Fibroblast of the aortic adventitia (primary cell): ENCODE results near the gene PCSK5. TPM values are rescaled to one million over a fixed set of nuclear protein-coding genes. Genes with fewer than 3 reads are reported as not detected.

ENCODE experiments used
- DNase-seq: peaks from one replicate; pipeline ENCODE4 v3.0.0-alpha.2; 2010; ENCODE audit warnings: low read depth
- H3K4me3 ChIP-seq: 2 replicates; pipeline ENCODE4 v1.5.1; 2011; ENCODE audit warnings: low read depth, mild to moderate bottlenecking, control low read depth, low read length, moderate library complexity
- CTCF ChIP-seq: IDR thresholded peaks from 2 replicates; pipeline ENCODE4 v1.5.1; 2011; ENCODE audit warnings: mild to moderate bottlenecking, low read length, control low read depth, inconsistent platforms; ENCODE audit not compliant: insufficient read depth
- total RNA-seq: library from RNA; depleted of rRNA; stranded (reverse); fragments of >200 nt; gene quantifications from 2 replicates; pipeline ENCODE4 v1.2.3, GENCODE V29; 2012; ENCODE audit warnings: low replicate concordance

PCSK5 gene
- total RNA-seq, 1 donor: 3.6 TPM

GRCh38 chr9:76181781-76182180 lies 291.3 kb downstream of the PCSK5 start:
- no peak for TF ChIP-seq CTCF
- H3K4me3 ChIP-seq: no peak overlapping the region

GRCh38 chr9:76185432-76185831 lies 295.0 kb downstream of the PCSK5 start:
- no peak for DNase-seq
- TF ChIP-seq CTCF: no peak
- no peak overlapping the region for H3K4me3 ChIP-seq

More at GRCh38 chr9:76181781-76182180, 291.3 kb downstream of the PCSK5 start:
- no peak for DNase-seq

GRCh38 chr9:76188286-76188685 lies 297.8 kb downstream of the PCSK5 start:
- no peak overlapping the region for H3K4me3 ChIP-seq
- no peak for TF ChIP-seq CTCF
- no peak for DNase-seq

GRCh38 chr9:76188905-76189304 lies 298.4 kb downstream of the PCSK5 start:
- no peak overlapping the region for H3K4me3 ChIP-seq
- no peak for TF ChIP-seq CTCF
- no peak for DNase-seq

- DNase-seq: no peak
- H3K4me3 ChIP-seq: no peak overlapping the region
- TF ChIP-seq CTCF: no peak
Measured at GRCh38 chr9:76191493-76191892, 301.0 kb downstream of the PCSK5 start.

GRCh38 chr9:76192013-76192412 lies 301.5 kb downstream of the PCSK5 start:
- no peak overlapping the region for H3K4me3 ChIP-seq
- no peak for DNase-seq
- TF ChIP-seq CTCF: no peak

- no peak for DNase-seq
Measured at GRCh38 chr9:76194896-76195295, 304.4 kb downstream of the PCSK5 start.

More at GRCh38 chr9:76194896-76195295, 304.4 kb downstream of the PCSK5 start:
- H3K4me3 ChIP-seq: no peak overlapping the region
- TF ChIP-seq CTCF: no peak
